ENCODE data around the gene MORN1.

MORN1 gene

GRCh38 chr1:2384941-2385481 is 6.3 kb downstream of the MORN1 start:
- no peak for DNase-seq

GRCh38 chr1:2384130-2384860 is 7.1 kb downstream of the MORN1 start:
- no peak for DNase-seq

- no peak for DNase-seq
Measured at GRCh38 chr1:2383576-2383975, 7.8 kb downstream of the MORN1 start.

GRCh38 chr1:2382621-2383361 is 8.6 kb downstream of the MORN1 start:
- peak; percentile 26 to 31 for DNase-seq

GRCh38 chr1:2381741-2382620 is 9.4 kb downstream of the MORN1 start:
- DNase-seq = peak; percentile 71 to 78

- no peak for DNase-seq
Measured at GRCh38 chr1:2380816-2381591, 10.3 kb downstream of the MORN1 start.

GRCh38 chr1:2379733-2380404 is 11.5 kb downstream of the MORN1 start:
- no peak for DNase-seq

- no peak for DNase-seq
Measured at GRCh38 chr1:2378956-2379732, 12.2 kb downstream of the MORN1 start.

- DNase-seq = no peak
Measured at GRCh38 chr1:2378441-2378851, 12.9 kb downstream of the MORN1 start.

- no peak for DNase-seq
Measured at GRCh38 chr1:2377751-2378440, 13.5 kb downstream of the MORN1 start.

- DNase-seq = no peak
Measured at GRCh38 chr1:2376931-2377672, 14.3 kb downstream of the MORN1 start.

GRCh38 chr1:2376261-2376741 is 15.1 kb downstream of the MORN1 start:
- no peak for DNase-seq

- DNase-seq = no peak
Measured at GRCh38 chr1:2375923-2376260, 15.5 kb downstream of the MORN1 start.

- no peak for DNase-seq
Measured at GRCh38 chr1:2375246-2375922, 16.0 kb downstream of the MORN1 start.

- DNase-seq = no peak
Measured at GRCh38 chr1:2374252-2375155, 16.9 kb downstream of the MORN1 start.

GRCh38 chr1:2373551-2374251 is 17.7 kb downstream of the MORN1 start:
- DNase-seq = no peak
